ENCODE data around the gene ATP8B4.

The ATP8B4 gene

GRCh38 chr15:49823987-49824774 lies 294.9 kb downstream of the ATP8B4 start:
- Histone ChIP-seq H3K4me3 (ENCODE audit: low read depth in 1 of 2, low read length in 2 of 2) (no peak overlapping the region), H3K4me1 (ENCODE audit: control insufficient read depth in 1 of 2, insufficient read depth in 2 of 2, low read length in 2 of 2) (no peaks in the 10 kb centered on the region), H3K36me3 (ENCODE audit: control insufficient read depth in 1 of 2, insufficient read depth in 2 of 2, low read length in 2 of 2) (no peaks in the 10 kb centered on the region), H3K27me3 (ENCODE audit: low read depth, low read length) (no peaks in the 10 kb centered on the region), H3K27ac (ENCODE audit: low read length) (no peak overlapping the region), H3K9me3 (ENCODE audit: control insufficient read depth in 1 of 2, low read length in 2 of 2) (no peaks in the 10 kb centered on the region)

- no peak overlapping the region for H3K27ac ChIP-seq (ENCODE audit: low read length)
- H3K36me3 ChIP-seq (ENCODE audit: control insufficient read depth in 1 of 2, insufficient read depth in 2 of 2, low read length in 2 of 2) = no peaks in the 10 kb centered on the region
Measured at GRCh38 chr15:49817100-49817499, 301.9 kb downstream of the ATP8B4 start.

GRCh38 chr15:49815950-49816349 lies 303.1 kb downstream of the ATP8B4 start:
- Histone ChIP-seq H3K27ac (ENCODE audit: low read length) (no peak overlapping the region), H3K36me3 (ENCODE audit: control insufficient read depth in 1 of 2, insufficient read depth in 2 of 2, low read length in 2 of 2) (no peaks in the 10 kb centered on the region), H3K4me3 (ENCODE audit: low read depth in 1 of 2, low read length in 2 of 2) (no peak overlapping the region), H3K4me1 (ENCODE audit: control insufficient read depth in 1 of 2, insufficient read depth in 2 of 2, low read length in 2 of 2) (no peaks in the 10 kb centered on the region), H3K9me3 (ENCODE audit: control insufficient read depth in 1 of 2, low read length in 2 of 2) (no peaks in the 10 kb centered on the region), H3K27me3 (ENCODE audit: low read depth, low read length) (no peaks in the 10 kb centered on the region)

More at GRCh38 chr15:49817100-49817499, 301.9 kb downstream of the ATP8B4 start:
- Histone ChIP-seq H3K4me1 (ENCODE audit: control insufficient read depth in 1 of 2, insufficient read depth in 2 of 2, low read length in 2 of 2) (no peaks in the 10 kb centered on the region), H3K4me3 (ENCODE audit: low read depth in 1 of 2, low read length in 2 of 2) (no peak overlapping the region), H3K27me3 (ENCODE audit: low read depth, low read length) (no peaks in the 10 kb centered on the region), H3K9me3 (ENCODE audit: control insufficient read depth in 1 of 2, low read length in 2 of 2) (no peaks in the 10 kb centered on the region)

- no peaks in the 10 kb centered on the region for H3K4me1 ChIP-seq (ENCODE audit: control insufficient read depth in 1 of 2, insufficient read depth in 2 of 2, low read length in 2 of 2)
- no peak overlapping the region for H3K27ac ChIP-seq (ENCODE audit: low read length)
- no peaks in the 10 kb centered on the region for H3K27me3 ChIP-seq (ENCODE audit: low read depth, low read length)
- H3K36me3 ChIP-seq (ENCODE audit: control insufficient read depth in 1 of 2, insufficient read depth in 2 of 2, low read length in 2 of 2) = no peaks in the 10 kb centered on the region
- H3K9me3 ChIP-seq (ENCODE audit: control insufficient read depth in 1 of 2, low read length in 2 of 2) = no peaks in the 10 kb centered on the region
- no peak overlapping the region for H3K4me3 ChIP-seq (ENCODE audit: low read depth in 1 of 2, low read length in 2 of 2)
Measured at GRCh38 chr15:49815526-49815925, 303.5 kb downstream of the ATP8B4 start.

- H3K36me3 ChIP-seq (ENCODE audit: control insufficient read depth in 1 of 2, insufficient read depth in 2 of 2, low read length in 2 of 2) = no peaks in the 10 kb centered on the region
- H3K4me1 ChIP-seq (ENCODE audit: control insufficient read depth in 1 of 2, insufficient read depth in 2 of 2, low read length in 2 of 2) = no peaks in the 10 kb centered on the region
- no peaks in the 10 kb centered on the region for H3K9me3 ChIP-seq (ENCODE audit: control insufficient read depth in 1 of 2, low read length in 2 of 2)
- no peak overlapping the region for H3K27ac ChIP-seq (ENCODE audit: low read length)
- H3K4me3 ChIP-seq (ENCODE audit: low read depth in 1 of 2, low read length in 2 of 2) = no peak overlapping the region
- H3K27me3 ChIP-seq (ENCODE audit: low read depth, low read length) = no peaks in the 10 kb centered on the region
Measured at GRCh38 chr15:49814709-49815108, 304.3 kb downstream of the ATP8B4 start.

GRCh38 chr15:49813625-49814024 lies 305.4 kb downstream of the ATP8B4 start:
- no peaks in the 10 kb centered on the region for H3K9me3 ChIP-seq (ENCODE audit: control insufficient read depth in 1 of 2, low read length in 2 of 2)
- no peaks in the 10 kb centered on the region for H3K4me1 ChIP-seq (ENCODE audit: control insufficient read depth in 1 of 2, insufficient read depth in 2 of 2, low read length in 2 of 2)
- no peaks in the 10 kb centered on the region for H3K27me3 ChIP-seq (ENCODE audit: low read depth, low read length)
- H3K4me3 ChIP-seq (ENCODE audit: low read depth in 1 of 2, low read length in 2 of 2) = no peak overlapping the region
- no peaks in the 10 kb centered on the region for H3K36me3 ChIP-seq (ENCODE audit: control insufficient read depth in 1 of 2, insufficient read depth in 2 of 2, low read length in 2 of 2)
- no peak overlapping the region for H3K27ac ChIP-seq (ENCODE audit: low read length)

- no peaks in the 10 kb centered on the region for H3K4me1 ChIP-seq (ENCODE audit: control insufficient read depth in 1 of 2, insufficient read depth in 2 of 2, low read length in 2 of 2)
- H3K9me3 ChIP-seq (ENCODE audit: control insufficient read depth in 1 of 2, low read length in 2 of 2) = no peaks in the 10 kb centered on the region
- H3K27me3 ChIP-seq (ENCODE audit: low read depth, low read length) = no peaks in the 10 kb centered on the region
- H3K36me3 ChIP-seq (ENCODE audit: control insufficient read depth in 1 of 2, insufficient read depth in 2 of 2, low read length in 2 of 2) = no peaks in the 10 kb centered on the region
- no peak overlapping the region for H3K4me3 ChIP-seq (ENCODE audit: low read depth in 1 of 2, low read length in 2 of 2)
- no peak overlapping the region for H3K27ac ChIP-seq (ENCODE audit: low read length)
Measured at GRCh38 chr15:49810720-49811119, 308.3 kb downstream of the ATP8B4 start.

GRCh38 chr15:49809894-49810609 lies 309.0 kb downstream of the ATP8B4 start:
- H3K27ac ChIP-seq (ENCODE audit: low read length) = no peak overlapping the region
- no peaks in the 10 kb centered on the region for H3K36me3 ChIP-seq (ENCODE audit: control insufficient read depth in 1 of 2, insufficient read depth in 2 of 2, low read length in 2 of 2)

GRCh38 chr15:49808341-49808740 lies 310.7 kb downstream of the ATP8B4 start:
- H3K27ac ChIP-seq (ENCODE audit: low read length) = no peak overlapping the region
- H3K9me3 ChIP-seq (ENCODE audit: control insufficient read depth in 1 of 2, low read length in 2 of 2) = no peaks in the 10 kb centered on the region
- no peaks in the 10 kb centered on the region for H3K36me3 ChIP-seq (ENCODE audit: control insufficient read depth in 1 of 2, insufficient read depth in 2 of 2, low read length in 2 of 2)
- H3K4me3 ChIP-seq (ENCODE audit: low read depth in 1 of 2, low read length in 2 of 2) = no peak overlapping the region
- no peaks in the 10 kb centered on the region for H3K27me3 ChIP-seq (ENCODE audit: low read depth, low read length)
- no peaks in the 10 kb centered on the region for H3K4me1 ChIP-seq (ENCODE audit: control insufficient read depth in 1 of 2, insufficient read depth in 2 of 2, low read length in 2 of 2)

More at GRCh38 chr15:49809894-49810609, 309.0 kb downstream of the ATP8B4 start:
- H3K9me3 ChIP-seq (ENCODE audit: control insufficient read depth in 1 of 2, low read length in 2 of 2) = no peaks in the 10 kb centered on the region
- no peaks in the 10 kb centered on the region for H3K4me1 ChIP-seq (ENCODE audit: control insufficient read depth in 1 of 2, insufficient read depth in 2 of 2, low read length in 2 of 2)
- H3K4me3 ChIP-seq (ENCODE audit: low read depth in 1 of 2, low read length in 2 of 2) = no peak overlapping the region
- H3K27me3 ChIP-seq (ENCODE audit: low read depth, low read length) = no peaks in the 10 kb centered on the region
